NOMO-1 (cell line): ENCODE data around the gene NCMAP.
"Not testable (repeated sequence)": the region's sequence is repeated elsewhere in the genome, so short reads cannot be mapped to it uniquely, and the experiment has no call there.

Experiments used
- DNase-seq, 2 experiments: peaks; one replicate each; lab custom pipeline; 2025; ENCODE audit not compliant: unreplicated experiment in 2 of 2; lab: John Stamatoyannopoulos, UW

NCMAP gene

DNA sequence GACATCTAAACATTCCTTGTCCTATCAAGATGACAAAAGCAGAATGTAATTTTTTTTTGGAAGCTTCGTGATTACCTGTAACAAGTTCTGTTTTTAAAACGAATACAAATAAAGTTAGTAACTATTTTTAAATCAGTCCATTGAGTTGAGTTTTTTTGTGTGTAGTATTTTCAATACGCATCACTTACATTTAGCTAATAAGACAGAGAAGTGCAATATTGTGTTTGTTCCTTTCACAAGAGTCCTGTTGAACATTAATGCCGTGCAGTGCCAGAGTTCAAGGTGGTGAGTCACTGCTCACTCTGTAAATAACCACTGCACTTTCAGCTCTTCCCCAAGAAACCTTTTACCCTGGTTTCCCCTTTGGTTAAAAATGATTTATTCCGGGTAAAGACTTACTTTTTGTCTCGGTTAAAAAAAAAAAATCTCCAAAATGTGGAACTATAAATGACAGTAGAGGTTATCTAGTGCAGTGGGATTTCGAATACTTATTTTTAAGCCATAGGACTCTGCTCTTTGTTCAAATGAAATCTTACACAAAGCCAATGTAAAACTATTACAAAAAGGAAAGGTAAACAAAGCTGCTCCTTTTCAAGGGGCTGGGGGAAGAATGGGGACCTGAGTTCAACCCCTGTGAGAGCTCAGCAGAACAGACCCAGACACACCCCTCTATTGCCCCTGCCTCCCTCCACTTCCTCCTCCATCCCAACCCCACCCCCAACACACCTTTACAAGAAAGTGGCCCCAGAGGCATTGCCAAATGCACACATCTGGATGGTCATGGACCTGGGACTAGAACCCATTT, 14.8 kb upstream of the NCMAP start:
- DNase-seq = peak; percentile 69 to 88

DNA sequence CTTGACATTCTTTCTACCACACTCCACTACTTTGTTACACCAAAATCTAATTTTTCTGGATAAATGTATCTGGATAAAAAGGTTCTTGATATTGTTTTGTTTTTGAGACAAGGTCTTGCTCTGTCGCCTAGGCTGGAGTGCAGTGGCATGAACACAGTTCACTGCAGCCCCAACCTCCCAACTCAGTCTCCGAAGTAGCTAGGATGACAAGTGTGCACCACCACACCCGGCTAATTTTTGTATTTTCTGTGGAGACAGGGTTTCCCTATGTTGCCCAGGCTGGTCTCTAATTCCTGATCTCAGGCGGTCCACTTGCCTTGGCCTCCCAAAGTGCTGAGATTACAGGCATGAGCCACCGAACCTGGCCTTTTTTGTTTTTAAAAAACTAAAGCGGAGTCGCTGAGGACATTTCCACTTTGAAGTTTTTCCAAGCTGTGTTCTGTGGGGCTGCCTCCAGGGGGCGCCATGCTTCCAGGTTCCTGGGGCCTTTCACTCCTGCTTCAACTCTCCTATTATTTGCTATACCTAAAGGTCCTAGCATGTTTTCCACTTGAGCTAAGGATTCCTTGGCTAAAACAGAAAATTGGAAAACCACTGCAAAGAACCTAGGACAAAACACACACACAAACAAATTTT, 14.1 kb upstream of the NCMAP start:
- DNase-seq = no peak

DNA sequence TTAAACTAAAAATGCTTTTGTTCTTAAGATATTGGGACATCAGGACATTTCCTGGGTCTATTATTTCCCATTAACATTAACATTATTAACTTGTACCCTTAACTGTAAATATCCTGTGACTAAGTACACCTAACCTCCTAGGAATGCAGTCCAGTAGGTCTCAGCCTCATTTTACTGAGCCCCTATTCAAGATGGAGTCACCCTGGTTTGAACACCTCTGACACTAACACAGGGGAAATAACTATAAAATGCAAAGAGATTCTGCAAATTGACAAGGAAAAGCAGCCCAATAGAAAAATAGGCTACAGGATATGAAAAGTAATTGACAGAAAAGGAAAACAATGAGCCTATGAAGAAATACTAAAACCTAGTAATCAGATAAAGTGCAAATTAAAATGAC, 11.6 kb upstream of the NCMAP start:
- DNase-seq = no peak

DNA sequence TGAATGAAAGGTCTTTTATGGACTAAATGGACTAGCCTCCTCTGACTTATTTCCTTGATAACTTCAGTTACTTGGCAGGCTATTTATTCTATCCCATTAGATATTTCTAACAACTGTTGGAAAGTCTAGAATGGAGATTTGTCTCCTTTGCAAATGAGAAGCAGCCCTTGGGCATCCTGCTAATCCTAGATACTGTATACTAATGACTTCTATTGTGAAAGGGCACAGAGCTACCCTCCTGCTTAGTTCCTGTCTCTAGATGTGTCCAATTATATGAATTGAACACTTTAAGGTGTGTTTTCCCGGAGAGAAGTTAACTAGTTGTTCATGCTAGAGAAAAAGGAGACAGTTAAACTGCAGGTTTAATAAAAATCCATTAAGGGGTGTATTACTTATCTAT, 10.2 kb upstream of the NCMAP start:
- no peak for DNase-seq

DNA sequence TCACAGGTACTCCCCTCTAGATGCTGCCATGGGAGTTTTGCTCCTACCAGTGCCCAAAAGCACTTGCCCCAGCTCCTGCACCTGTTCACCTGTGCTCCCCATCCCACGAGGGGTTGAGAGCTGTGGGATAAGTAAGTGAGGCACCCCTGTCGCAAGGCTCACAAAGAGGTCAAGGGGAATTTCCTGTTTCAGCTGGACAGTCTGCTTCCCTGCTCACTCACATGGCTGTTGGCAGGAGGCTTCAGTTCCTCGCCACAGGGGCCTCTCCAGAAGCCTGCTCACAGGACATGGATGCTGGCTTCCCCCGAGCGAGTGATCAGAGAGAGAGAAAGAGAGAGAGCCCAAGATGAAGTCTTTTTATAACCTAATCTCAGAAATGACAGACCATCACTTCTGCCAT, 8.7 kb upstream of the NCMAP start:
- DNase-seq = no peak

DNA sequence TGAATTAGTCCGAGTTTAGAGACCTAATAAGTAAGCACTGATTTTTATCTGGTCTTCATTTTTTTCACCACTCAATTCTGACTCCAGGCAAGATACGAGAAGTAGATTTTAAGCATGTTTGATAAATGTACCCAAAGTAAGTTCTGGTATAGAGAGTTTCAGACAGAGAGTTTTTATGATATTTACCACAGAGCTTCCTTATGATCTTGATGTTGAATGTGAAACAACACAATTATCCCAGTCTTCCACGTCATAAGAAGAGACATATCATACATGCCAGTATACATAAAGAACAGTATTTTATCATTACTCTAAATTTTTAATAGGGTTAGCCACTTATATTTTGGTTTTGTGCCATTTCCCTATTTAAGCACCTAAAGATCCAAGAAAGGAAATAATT, 7.8 kb upstream of the NCMAP start:
- DNase-seq = no peak

DNA sequence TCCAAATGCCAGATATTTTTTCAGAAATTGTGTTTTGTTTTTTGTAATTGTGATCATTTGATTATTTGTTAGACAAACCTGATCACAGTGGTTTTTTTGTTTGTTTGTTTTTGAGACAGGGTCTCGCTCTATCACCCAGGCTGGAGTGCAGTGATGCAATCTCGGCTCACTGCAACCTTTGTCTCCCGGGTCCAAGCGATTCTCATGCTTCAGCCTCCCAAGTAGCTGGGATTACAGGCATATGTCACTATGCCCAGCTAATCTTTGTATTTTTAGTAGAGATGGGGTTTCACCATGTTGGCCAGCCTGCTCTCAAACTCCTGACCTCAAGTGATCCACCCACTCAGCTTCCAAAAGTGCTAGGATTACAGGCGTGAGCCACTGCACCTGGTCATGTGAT, 6.7 kb upstream of the NCMAP start:
- not testable (repeated sequence) for DNase-seq

DNA sequence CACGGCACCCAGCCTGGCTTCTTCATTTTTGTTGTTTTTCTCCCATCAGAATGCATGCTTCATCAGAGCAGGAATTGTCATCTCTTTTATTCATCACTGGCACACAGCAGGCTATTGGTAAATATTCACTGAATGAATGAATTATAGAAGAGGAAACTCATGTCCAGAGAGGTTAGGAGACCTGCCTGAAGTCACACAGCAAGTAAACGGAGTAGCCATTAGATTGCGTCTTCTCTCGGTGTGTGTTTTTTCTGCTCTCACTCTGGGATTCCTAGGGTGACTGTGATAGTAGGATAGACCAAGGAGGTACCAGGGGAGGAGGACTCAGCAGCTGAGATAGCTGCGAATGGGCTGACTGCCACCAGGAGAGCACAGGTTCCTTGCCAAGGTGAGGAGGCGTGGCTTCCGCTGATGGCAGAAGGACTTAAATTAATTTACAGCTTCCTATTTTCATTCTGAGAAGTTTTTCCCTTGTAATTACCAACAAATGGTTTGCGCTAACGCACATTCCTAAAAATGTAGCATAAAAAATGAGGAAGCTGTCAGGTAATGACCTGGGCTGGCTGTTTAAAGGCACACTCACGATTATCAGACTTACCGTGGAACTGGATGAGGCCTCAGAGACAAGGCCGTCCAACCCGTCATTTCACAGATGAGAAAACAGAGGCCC, 4.5 kb upstream of the NCMAP start:
- peak in 1 of 2 experiments; percentile 31 for DNase-seq

DNA sequence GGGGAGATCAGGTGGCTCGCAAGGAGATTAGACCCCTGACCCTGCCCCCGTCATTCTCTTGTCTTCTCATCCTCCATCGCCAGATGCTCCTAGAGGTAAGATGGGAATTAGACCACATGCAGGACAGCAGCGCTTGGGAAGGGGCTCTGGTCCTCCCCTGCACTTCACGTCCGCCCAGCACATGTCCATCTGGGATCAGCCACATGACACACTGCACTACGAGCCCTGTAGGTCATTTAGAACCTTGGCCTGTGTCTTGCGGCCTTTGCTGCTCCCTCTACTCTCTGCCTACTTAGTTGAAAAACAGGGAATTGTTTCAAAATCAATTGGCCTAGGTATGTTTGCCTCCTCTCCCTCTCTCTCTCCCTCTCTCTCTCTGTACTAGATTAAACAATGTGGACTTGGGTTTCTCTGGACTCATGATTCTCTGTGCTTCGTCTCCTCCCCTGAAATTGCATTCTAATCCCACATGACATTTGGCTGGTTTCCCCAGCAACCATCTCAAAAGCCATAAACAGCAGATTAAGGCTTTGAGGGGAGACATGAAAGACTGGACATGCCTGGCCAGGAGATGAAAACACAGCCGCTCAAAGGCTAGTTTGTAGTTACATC, 3.8 kb upstream of the NCMAP start:
- DNase-seq = no peak

DNA sequence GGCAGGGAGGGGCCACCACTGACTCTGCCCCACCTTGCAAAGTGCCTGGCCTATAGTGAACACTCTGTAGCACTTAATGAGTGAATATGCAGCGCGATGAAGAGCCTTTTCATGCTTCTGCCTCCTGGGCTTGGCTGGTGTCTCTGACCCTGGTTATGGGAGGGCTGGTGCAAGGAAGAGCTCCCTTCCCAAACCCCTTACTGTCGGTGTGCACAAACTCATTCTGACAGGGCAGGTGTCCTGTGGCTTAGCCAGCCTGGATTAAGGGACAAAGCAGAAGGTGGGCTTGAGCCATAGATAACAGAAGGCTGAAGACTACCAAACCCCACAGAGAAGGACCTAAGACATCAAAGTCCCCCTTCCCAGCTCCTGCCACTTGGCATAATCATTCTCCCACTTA, 2.0 kb upstream of the NCMAP start:
- no peak for DNase-seq

DNA sequence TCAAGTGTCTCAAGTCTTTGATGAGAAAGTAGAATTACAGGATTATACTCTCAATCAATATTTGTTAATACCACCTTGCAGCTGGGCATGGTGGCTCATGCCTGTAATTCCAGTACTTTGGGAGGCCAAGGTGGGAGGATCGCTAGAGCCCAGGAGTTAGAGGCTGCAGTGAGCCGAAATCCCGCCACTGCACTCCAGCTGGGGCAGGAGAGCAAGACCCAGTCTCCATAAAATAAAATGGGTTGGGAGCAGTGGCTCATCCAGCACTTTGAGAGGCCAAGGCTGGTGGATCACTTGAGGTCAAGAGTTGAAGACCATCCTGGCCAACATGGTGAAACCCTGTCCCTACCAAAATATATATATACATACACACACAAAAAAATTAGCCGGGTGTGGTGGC, 1.2 kb upstream of the NCMAP start:
- DNase-seq = no peak

DNA sequence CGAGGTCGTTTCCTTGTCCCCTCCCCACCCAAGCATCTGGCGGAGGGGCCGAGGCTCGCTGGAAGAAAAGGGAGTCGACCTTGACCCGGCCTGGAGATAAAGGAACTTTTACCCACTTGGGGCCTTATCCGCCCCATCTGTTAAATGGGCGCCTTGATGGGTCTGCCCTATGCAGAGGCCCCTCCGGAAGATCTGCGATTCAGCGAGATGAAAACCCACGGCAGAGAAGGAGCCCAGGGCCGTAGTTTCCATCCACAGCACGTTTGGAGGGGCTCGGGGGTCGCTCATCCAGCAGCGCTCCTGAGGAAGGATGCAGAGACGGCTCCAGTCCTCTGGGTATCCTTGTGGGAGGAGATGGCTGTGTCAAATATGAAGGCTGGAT, 518 bp downstream of the NCMAP start:
- no peak for DNase-seq

DNA sequence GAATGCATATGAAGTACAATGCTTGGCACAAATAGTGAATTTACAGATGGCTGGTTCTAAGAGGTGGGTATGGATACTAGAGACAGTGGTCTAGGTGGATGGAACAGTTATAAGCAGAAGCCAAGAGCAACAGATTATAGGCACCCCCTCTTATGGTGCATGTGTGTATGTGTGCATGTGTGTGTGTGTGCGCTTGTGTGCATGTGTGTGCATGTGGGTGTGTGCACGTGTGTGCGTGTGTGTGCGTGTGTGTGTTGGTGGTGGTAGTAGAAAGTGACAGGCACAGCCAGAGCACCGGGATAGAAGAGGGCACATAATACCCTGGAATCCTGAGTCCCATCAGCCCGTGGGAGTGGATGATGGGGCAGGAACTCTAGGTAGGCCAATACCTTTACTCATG, 1.3 kb downstream of the NCMAP start:
- no peak for DNase-seq

DNA sequence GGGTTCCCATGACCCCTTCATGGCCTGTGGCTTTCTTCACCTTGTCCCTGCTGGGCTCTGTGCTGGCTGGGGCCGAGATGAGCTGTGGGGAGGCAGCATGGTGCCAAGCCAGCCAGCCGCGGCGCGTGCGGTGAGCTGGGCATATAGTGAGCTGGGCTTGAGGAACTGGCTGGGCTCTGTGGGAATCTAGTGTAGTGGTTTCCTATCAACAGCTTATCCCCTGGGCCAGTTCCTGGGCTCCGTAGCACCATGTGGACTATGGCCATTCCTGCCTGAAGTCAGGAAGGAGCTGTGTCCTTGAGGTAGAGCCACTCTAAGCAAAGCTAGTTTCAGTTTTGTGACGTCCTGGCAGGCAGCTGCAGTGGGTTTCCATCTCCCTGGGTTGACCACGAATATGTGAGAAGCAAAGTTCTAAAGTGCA, 1.8 kb downstream of the NCMAP start:
- DNase-seq = no peak

DNA sequence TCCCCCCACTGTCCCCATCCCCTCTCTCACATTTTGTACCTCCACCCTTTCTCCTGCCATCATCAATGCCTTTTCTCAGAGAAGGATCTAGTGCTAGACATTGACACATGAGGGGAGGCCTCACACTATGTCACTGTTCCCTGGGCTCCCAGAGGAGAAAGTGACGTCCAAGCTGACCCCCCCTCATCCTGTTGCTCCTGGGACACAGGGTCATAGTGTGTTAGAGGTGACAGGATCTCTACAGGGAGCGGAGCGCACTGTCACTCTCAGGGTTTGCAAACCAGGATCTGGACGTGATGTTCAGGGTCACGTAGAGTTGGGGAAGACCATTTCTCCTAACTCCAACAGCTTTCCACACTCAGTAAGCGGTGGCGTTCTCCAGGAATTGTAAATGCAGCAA, 2.6 kb downstream of the NCMAP start:
- no peak for DNase-seq

DNA sequence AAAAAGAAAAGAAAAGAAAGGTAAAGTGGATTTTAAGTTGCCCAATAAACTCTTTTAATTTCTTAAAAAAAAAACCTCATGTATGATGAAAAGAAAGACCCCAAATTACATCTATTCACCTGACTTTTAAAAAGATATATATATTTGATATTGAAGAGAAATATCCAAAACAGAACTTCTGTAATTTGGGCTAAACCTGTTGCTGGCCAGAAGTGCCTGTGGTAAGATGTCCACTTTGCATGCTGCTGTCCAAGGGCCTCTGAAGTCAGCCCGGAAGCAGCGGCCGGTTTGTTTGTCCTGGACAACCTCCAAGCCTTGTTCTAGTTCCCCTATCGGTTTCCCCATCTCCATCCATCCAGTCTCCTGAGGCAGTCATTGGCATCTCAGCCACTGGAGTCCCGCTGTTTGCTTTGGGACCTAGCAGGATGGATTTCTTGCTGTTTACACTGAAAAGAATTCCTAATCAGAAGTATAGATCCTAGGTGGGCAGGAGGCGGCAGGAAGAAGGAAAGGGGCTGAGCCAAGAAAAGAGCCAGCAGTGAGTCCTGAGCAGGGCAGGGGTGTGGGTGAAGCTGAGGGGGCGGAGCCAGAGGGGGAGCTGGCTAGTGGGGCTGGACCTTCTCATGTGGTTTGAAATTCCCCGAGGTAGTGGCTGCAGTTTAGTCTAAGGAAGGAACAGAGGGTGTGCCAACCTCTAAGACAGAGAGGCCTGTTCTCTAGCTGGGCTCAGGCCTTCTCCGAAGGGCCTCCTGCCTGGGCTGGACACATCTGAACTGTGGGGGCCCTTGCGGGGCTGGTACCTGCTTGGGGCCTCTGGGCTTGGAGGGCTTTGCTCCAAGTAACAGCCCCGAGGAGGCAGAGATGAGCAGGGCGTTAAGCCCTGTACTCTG, 3.3 kb downstream of the NCMAP start:
- peak; percentile 15 to 47 for DNase-seq

DNA sequence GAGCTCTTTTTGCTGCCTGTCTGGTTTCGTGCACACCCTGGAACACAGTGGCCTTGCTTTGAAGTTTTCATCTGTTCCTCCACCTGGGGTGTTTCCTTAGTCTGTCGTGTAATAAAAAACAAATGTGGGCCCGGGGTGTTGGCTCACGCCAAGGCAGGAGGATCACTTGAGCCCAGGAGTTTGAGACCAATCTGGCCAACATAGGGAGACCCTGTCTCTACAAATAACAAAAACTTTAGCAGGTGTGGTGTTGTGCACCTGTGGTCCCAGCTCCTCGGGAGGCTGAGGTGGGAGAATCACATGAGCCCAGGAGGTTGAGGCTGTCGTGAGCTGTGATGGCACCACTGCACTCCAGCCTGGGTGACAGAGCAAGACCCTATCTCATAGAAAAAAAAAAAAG, 4.5 kb downstream of the NCMAP start:
- no peak for DNase-seq

DNA sequence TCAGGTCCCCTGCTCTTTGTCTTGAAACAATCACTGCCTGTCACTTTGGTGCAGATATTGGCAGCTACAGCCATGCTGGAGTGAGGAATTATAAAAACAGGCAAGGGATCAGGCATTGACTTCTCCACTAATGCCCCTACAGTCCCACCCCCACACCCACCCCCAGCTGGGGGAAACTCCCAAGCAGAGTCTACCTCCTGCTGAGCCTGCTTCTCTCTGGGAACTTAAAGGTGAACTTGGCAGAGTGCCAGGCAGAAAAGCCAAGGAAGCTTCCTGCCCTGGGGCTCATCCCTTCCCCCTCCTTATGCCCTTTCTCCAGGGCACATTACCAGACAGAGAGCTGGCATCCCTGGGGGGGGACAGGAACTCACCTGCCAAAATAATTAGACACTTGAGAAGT, 6.7 kb downstream of the NCMAP start:
- no peak for DNase-seq

DNA sequence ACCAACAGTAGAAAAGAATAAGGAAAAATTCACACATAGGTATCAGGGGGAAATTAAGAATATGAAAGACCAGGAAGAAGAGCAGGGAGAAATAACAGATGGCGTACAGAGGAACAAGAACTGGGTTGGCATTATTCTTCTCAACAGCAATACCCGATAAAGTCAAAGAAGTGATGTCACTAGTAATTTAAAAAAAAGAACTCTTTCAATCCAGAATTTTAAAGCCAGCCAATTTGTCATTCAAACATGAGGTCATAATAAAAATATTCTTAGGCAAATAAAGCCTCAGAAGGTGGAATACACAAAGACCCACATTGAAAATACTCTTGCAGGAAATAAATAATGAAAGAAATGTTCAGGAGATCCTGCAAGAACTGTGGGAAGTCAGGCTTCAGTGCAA, 8.8 kb downstream of the NCMAP start:
- DNase-seq = no peak

DNA sequence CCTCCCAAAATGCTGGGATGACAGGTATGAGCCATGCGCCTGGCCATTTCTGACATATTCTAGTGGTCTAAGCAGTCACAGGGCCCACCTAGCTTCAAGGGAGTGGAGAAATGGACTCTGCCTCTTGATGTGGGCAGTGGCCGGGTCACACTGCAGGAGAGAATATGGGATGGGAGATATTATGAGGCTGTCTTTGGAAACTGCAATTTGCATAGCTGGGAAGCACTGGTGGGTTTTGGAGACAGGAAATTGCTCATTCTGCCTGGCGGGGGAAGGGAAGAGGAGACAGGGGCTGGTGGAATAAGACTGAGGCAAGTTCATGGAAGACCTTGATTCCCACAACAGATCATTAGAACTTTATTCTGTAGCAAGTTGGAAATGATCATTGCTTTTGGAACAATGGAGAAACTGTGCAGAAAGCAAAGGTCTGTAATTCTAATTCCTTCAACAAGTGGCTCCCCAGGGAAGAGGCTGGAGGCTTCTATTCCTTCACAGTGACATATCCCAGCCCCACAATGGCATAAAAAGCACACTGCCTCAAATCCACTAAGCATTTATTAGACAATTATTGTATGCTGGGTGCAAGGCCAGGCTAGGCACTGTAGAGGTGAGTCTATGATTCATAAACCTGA, 10.5 kb downstream of the NCMAP start:
- no peak for DNase-seq
